ENCODE measurements around the gene EIF3I. TPM values are rescaled to one million over a fixed set of nuclear protein-coding genes. Genes with fewer than 3 reads are reported as not detected.

EIF3I gene
- total and polyA plus RNA-seq, 5 donors from 2014 or later = 123 to 216 (median 192) TPM

GRCh38 chr1:32239790-32240139 lies 17.6 kb downstream of the EIF3I start:
- Histone ChIP-seq H3K4me1 (ENCODE audit: control insufficient read depth, insufficient read depth, low read length, poor library complexity, severe bottlenecking) (peaks cover 22% of the 10 kb centered on the region), H3K4me3 (ENCODE audit: low read depth, low read length) (no peak overlapping the region), H3K9me3 (ENCODE audit: control insufficient read depth in 2 of 2, low read length in 2 of 2) (no peaks in the 10 kb centered on the region), H3K36me3 (ENCODE audit: control insufficient read depth, insufficient read depth, low read length) (no peaks in the 10 kb centered on the region), H3K27ac (ENCODE audit: insufficient read depth, low read length, poor library complexity, severe bottlenecking) (no peak overlapping the region), H3K27me3 (ENCODE audit: control insufficient read depth, insufficient read depth, low read length) (no peaks in the 10 kb centered on the region)
- ATAC-seq (ENCODE audit: low read depth in 2 of 2) = no peak
- no peak for DNase-seq
- no peaks in the 10 kb centered on the region for H3K27me3 Mint-ChIP-seq
- H3K36me3 Mint-ChIP-seq = no peaks in the 10 kb centered on the region
- H3K27ac Mint-ChIP-seq = peak overlapping the region in 1 of 3 donors; percentile 89
- H3K4me1 Mint-ChIP-seq = peaks cover 0 to 21% (median 9%) of the 10 kb centered on the region in 4 donors
- H3K9me3 Mint-ChIP-seq = no peaks in the 10 kb centered on the region
- H3K4me3 Mint-ChIP-seq = peak overlapping the region; percentile 92 to 96 (median 92)

GRCh38 chr1:32240140-32240951 lies 18.1 kb downstream of the EIF3I start:
- Mint-ChIP-seq H3K9me3 (no peaks in the 10 kb centered on the region), H3K4me3 (peak overlapping the region; percentile 92 to 96 (median 92)), H3K4me1 (peaks cover 0 to 21% (median 9%) of the 10 kb centered on the region in 4 donors), H3K27me3 (no peaks in the 10 kb centered on the region), H3K27ac (peak overlapping the region; percentile 38 to 89 (median 69)), H3K36me3 (no peaks in the 10 kb centered on the region)
- peak; percentile 57 to 72 (median 63) for DNase-seq
- H3K27ac ChIP-seq (ENCODE audit: insufficient read depth, low read length, poor library complexity, severe bottlenecking) = peak overlapping the region; percentile 51
- H3K4me1 ChIP-seq (ENCODE audit: control insufficient read depth, insufficient read depth, low read length, poor library complexity, severe bottlenecking) = peaks cover 22% of the 10 kb centered on the region
- no peaks in the 10 kb centered on the region for H3K9me3 ChIP-seq (ENCODE audit: control insufficient read depth in 2 of 2, low read length in 2 of 2)
- H3K4me3 ChIP-seq (ENCODE audit: low read depth, low read length) = peak overlapping the region; percentile 70
- H3K36me3 ChIP-seq (ENCODE audit: control insufficient read depth, insufficient read depth, low read length) = no peaks in the 10 kb centered on the region
- ATAC-seq (ENCODE audit: low read depth in 2 of 2) = peak; percentile 56 to 65
- H3K27me3 ChIP-seq (ENCODE audit: control insufficient read depth, insufficient read depth, low read length) = no peaks in the 10 kb centered on the region

- no peaks in the 10 kb centered on the region for H3K9me3 Mint-ChIP-seq
- H3K27me3 Mint-ChIP-seq = no peaks in the 10 kb centered on the region
- H3K4me3 Mint-ChIP-seq = peak overlapping the region; percentile 92 to 96 (median 92)
- Histone ChIP-seq H3K36me3 (ENCODE audit: control insufficient read depth, insufficient read depth, low read length) (no peaks in the 10 kb centered on the region), H3K9me3 (ENCODE audit: control insufficient read depth in 2 of 2, low read length in 2 of 2) (no peaks in the 10 kb centered on the region), H3K27me3 (ENCODE audit: control insufficient read depth, insufficient read depth, low read length) (no peaks in the 10 kb centered on the region), H3K4me3 (ENCODE audit: low read depth, low read length) (peak overlapping the region; percentile 70), H3K4me1 (ENCODE audit: control insufficient read depth, insufficient read depth, low read length, poor library complexity, severe bottlenecking) (peaks cover 22% of the 10 kb centered on the region), H3K27ac (ENCODE audit: insufficient read depth, low read length, poor library complexity, severe bottlenecking) (peak overlapping the region; percentile 51)
- DNase-seq (peak; percentile 27 to 54 (median 41)), ATAC-seq (ENCODE audit: low read depth in 2 of 2) (peak; percentile 72 to 81)
- no peaks in the 10 kb centered on the region for H3K36me3 Mint-ChIP-seq
- H3K27ac Mint-ChIP-seq = peak overlapping the region; percentile 69 to 89 (median 77)
- peaks cover 0 to 29% (median 11%) of the 10 kb centered on the region in 4 donors for H3K4me1 Mint-ChIP-seq
Measured at GRCh38 chr1:32241001-32241763, 19.0 kb downstream of the EIF3I start.

- DNase-seq = no peak
Measured at GRCh38 chr1:32242341-32242851, 20.2 kb downstream of the EIF3I start.

GRCh38 chr1:32246888-32247273 lies 24.7 kb downstream of the EIF3I start, which contains the start of gene FAM167B:
Gene FAM167B (plus strand): TSS chr1:32247222. CDS start chr1:32247422, 200 bp downstream.
- peaks cover 9 to 61% (median 24%) of the 10 kb centered on the region in 4 donors for H3K4me1 Mint-ChIP-seq
- Histone ChIP-seq H3K4me3 (ENCODE audit: low read depth, low read length) (peak within 1 kb of the TSS; percentile 30), H3K36me3 (ENCODE audit: control insufficient read depth, insufficient read depth, low read length) (no peaks in the 10 kb centered on the region), H3K27ac (ENCODE audit: insufficient read depth, low read length, poor library complexity, severe bottlenecking) (peak within 1 kb of the TSS; percentile 94), H3K27me3 (ENCODE audit: control insufficient read depth, insufficient read depth, low read length) (no peaks in the 10 kb centered on the region), H3K4me1 (ENCODE audit: control insufficient read depth, insufficient read depth, low read length, poor library complexity, severe bottlenecking) (peaks cover 48% of the 10 kb centered on the region), H3K9me3 (ENCODE audit: control insufficient read depth in 2 of 2, low read length in 2 of 2) (no peaks in the 10 kb centered on the region)
- peaks cover 0 to 4% (median 0%) of the 10 kb centered on the region in 7 donors for H3K9me3 Mint-ChIP-seq
- DNase-seq (no peak), ATAC-seq (ENCODE audit: low read depth in 2 of 2) (no peak)
- H3K36me3 Mint-ChIP-seq = peaks cover 7% of the 10 kb centered on the region
- peak within 1 kb of the TSS; percentile 77 to 90 (median 84) for H3K4me3 Mint-ChIP-seq
- peak within 1 kb of the TSS; percentile 94 to 97 (median 96) for H3K27ac Mint-ChIP-seq
- H3K27me3 Mint-ChIP-seq = no peaks in the 10 kb centered on the region

More at GRCh38 chr1:32242341-32242851, 20.2 kb downstream of the EIF3I start:
- H3K9me3 Mint-ChIP-seq = no peaks in the 10 kb centered on the region
- no peaks in the 10 kb centered on the region for H3K9me3 ChIP-seq (ENCODE audit: control insufficient read depth in 2 of 2, low read length in 2 of 2)
- H3K4me3 ChIP-seq (ENCODE audit: low read depth, low read length) = no peak overlapping the region
- H3K27me3 ChIP-seq (ENCODE audit: control insufficient read depth, insufficient read depth, low read length) = no peaks in the 10 kb centered on the region
- H3K27ac Mint-ChIP-seq = peak overlapping the region in 2 of 3 donors; percentile 64 to 69
- peaks cover 29% of the 10 kb centered on the region for H3K4me1 ChIP-seq (ENCODE audit: control insufficient read depth, insufficient read depth, low read length, poor library complexity, severe bottlenecking)
- H3K4me1 Mint-ChIP-seq = peaks cover 0 to 40% (median 11%) of the 10 kb centered on the region in 4 donors
- H3K4me3 Mint-ChIP-seq = peak overlapping the region in 2 of 4 donors; percentile 92 to 93
- ATAC-seq (ENCODE audit: low read depth in 2 of 2) = no peak
- H3K36me3 Mint-ChIP-seq = no peaks in the 10 kb centered on the region
- no peaks in the 10 kb centered on the region for H3K36me3 ChIP-seq (ENCODE audit: control insufficient read depth, insufficient read depth, low read length)
- H3K27ac ChIP-seq (ENCODE audit: insufficient read depth, low read length, poor library complexity, severe bottlenecking) = no peak overlapping the region
- no peaks in the 10 kb centered on the region for H3K27me3 Mint-ChIP-seq

GRCh38 chr1:32247452-32247851 lies 25.2 kb downstream of the EIF3I start:
- no peak for ATAC-seq (ENCODE audit: low read depth in 2 of 2)
- Mint-ChIP-seq H3K4me3 (peak overlapping the region in 2 of 4 donors; percentile 88 to 90), H3K36me3 (peaks cover 12% of the 10 kb centered on the region), H3K9me3 (peaks cover 0 to 4% (median 0%) of the 10 kb centered on the region in 7 donors), H3K27ac (peak overlapping the region; percentile 94 to 97 (median 96)), H3K4me1 (peaks cover 9 to 57% (median 22%) of the 10 kb centered on the region in 4 donors), H3K27me3 (no peaks in the 10 kb centered on the region)
- Histone ChIP-seq H3K4me3 (ENCODE audit: low read depth, low read length) (no peak overlapping the region), H3K27ac (ENCODE audit: insufficient read depth, low read length, poor library complexity, severe bottlenecking) (peak overlapping the region; percentile 94), H3K9me3 (ENCODE audit: control insufficient read depth in 2 of 2, low read length in 2 of 2) (no peaks in the 10 kb centered on the region), H3K36me3 (ENCODE audit: control insufficient read depth, insufficient read depth, low read length) (no peaks in the 10 kb centered on the region), H3K27me3 (ENCODE audit: control insufficient read depth, insufficient read depth, low read length) (no peaks in the 10 kb centered on the region), H3K4me1 (ENCODE audit: control insufficient read depth, insufficient read depth, low read length, poor library complexity, severe bottlenecking) (peaks cover 48% of the 10 kb centered on the region)
- no peak for DNase-seq
